Astrocyte of the spinal cord (primary cell): ENCODE measurements around the gene SOS1.

ENCODE experiments used
- DNase-seq: peaks from one replicate; pipeline ENCODE4 v3.0.0; 2011; ENCODE audit warnings: low read depth, low spot score
- H3K4me3 ChIP-seq: 2 replicates; pipeline ENCODE4 v1.5.1; 2011; ENCODE audit warnings: low read depth, mild to moderate bottlenecking, low read length, moderate library complexity
- CTCF ChIP-seq: IDR thresholded peaks from 2 replicates; pipeline ENCODE4 v1.5.1; 2012; ENCODE audit warnings: low read depth, mild to moderate bottlenecking, low read length, inconsistent platforms
- in situ Hi-C: cut with HindIII; loops from 2 replicates; pipeline ENCODE4 v1.10.0; 2017; ENCODE audit warnings: low sequenced_read_pairs

Gene SOS1

GRCh38 chr2:38960609-38961320, 160.1 kb downstream of the SOS1 start:
- H3K4me3 ChIP-seq = peak overlapping the region; percentile 35
- no peak for TF ChIP-seq CTCF
- no peak for DNase-seq
- in situ Hi-C loops = no loop called here

- in situ Hi-C loops = no loop called here
- peak overlapping the region; percentile 35 for H3K4me3 ChIP-seq
- TF ChIP-seq CTCF = no peak
- peak; percentile 88 for DNase-seq
Observed at GRCh38 chr2:38959938-38960608, 160.8 kb downstream of the SOS1 start.

- no peak overlapping the region for H3K4me3 ChIP-seq
- TF ChIP-seq CTCF = no peak
- no peak for DNase-seq
- in situ Hi-C loops = no loop called here
Observed at GRCh38 chr2:38959466-38959865, 161.4 kb downstream of the SOS1 start.

GRCh38 chr2:38957972-38958371, 162.9 kb downstream of the SOS1 start:
- no peak overlapping the region for H3K4me3 ChIP-seq
- no peak for DNase-seq
- in situ Hi-C loops = no loop called here
- no peak for TF ChIP-seq CTCF

- H3K4me3 ChIP-seq = no peak overlapping the region
- no peak for TF ChIP-seq CTCF
- in situ Hi-C loops = no loop called here
- DNase-seq = no peak
Observed at GRCh38 chr2:38951766-38952165, 169.1 kb downstream of the SOS1 start.

DNA sequence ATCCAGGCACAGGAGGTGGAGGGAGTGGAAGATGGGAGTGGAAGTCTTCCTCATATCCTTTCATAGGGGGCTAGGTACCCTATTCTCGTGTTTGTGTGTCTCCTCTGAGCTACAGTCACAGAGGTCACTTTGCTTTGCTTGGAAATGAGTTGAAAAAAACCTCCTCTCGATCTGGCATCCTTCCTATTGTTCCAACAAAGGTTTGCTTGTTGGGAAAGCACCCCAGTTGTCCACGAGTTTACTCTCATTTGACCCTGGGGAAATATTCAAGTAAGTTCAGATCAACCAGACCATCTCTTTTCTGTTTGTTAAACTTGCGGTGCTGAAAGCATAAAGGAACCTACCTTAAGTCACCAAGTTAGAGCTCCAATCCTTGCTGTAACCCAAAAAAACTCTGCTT, 171.9 kb downstream of the SOS1 start:
- DNase-seq = no peak
- no peak for TF ChIP-seq CTCF
- in situ Hi-C loops = no loop called here
- H3K4me3 ChIP-seq = no peak overlapping the region
